WI38 (cell line): ENCODE results near the gene PALD1.

Experiments used
- H3K4me3 ChIP-seq: 2 replicates; pipeline ENCODE4 v1.5.1; 2011; ENCODE audit warnings: low read depth, mild to moderate bottlenecking, control low read depth, low read length
- TF ChIP-seq, protein P1 (sequence below): IDR thresholded peaks from 2 replicates; pipeline ENCODE4 v1.5.1; 2012; ENCODE audit warnings: low read depth, mild to moderate bottlenecking, control low read depth, low read length

PALD1 gene

DNA sequence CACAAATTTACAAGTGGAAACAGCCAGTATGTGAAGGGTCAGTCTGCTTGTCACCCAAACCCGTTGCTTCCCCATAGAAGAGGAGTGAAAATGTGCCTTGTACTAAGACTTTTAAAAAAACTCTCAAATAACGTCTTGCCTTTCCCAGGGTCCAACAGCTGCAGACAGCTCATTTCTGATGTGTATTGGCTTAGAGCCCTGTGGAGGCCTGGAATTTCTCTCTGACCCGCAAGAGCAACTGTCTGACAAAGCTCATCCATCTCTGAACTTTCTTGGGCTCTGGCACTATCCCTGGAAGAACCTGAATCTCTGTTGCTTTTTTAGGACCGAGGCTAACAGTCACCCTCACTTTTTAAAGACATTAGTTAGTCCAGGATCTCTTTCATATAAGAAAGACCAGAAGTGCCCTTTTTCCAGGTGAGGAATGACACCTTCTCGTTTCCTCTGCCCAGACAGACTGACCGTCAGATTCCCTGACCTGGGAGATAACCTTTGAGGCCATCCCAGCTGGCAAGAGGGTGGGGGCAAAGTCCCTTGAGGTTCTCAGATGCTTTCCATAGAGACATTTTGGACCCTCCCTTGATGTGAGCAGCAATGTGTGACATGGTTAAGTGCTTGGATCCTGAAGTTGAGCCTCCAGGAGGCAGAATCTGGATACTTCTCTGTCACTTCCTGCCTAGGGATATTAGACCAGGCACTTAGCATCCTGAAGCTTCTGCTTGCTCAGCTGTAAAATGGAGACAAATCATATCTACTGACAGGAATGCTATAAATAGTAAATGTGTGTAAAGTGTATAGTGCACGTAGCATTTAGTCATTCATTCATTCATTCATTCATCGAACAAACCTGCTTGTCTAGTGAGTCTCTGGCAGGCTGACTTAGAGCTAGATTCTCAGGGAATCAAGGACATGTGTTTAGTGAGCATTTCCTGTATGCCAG, 32.6 kb upstream of the PALD1 start:
- no peak overlapping the region for H3K4me3 ChIP-seq
- TF ChIP-seq, protein P1, sequence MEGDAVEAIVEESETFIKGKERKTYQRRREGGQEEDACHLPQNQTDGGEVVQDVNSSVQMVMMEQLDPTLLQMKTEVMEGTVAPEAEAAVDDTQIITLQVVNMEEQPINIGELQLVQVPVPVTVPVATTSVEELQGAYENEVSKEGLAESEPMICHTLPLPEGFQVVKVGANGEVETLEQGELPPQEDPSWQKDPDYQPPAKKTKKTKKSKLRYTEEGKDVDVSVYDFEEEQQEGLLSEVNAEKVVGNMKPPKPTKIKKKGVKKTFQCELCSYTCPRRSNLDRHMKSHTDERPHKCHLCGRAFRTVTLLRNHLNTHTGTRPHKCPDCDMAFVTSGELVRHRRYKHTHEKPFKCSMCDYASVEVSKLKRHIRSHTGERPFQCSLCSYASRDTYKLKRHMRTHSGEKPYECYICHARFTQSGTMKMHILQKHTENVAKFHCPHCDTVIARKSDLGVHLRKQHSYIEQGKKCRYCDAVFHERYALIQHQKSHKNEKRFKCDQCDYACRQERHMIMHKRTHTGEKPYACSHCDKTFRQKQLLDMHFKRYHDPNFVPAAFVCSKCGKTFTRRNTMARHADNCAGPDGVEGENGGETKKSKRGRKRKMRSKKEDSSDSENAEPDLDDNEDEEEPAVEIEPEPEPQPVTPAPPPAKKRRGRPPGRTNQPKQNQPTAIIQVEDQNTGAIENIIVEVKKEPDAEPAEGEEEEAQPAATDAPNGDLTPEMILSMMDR = no peak

DNA sequence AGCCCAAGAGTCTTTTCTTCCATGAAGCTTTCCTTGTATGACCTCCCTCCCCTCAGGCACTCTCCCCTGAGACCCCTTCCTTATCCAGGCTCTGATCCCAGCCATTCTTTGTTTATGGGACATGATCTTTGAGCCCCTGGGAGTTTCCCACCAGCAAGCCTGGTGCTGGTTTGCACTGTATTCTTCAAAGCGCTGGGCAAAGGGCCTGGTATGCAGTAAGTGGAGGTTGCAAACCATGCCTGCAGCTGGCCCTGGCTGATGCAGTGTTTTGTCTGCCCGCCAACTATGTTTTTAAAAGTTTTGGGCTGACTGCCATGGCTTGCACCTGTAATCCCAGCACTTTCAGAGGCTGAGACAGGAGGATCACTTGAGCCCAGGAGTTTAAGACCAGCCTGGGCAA, 30.3 kb upstream of the PALD1 start:
- TF ChIP-seq, protein P1 = no peak
- H3K4me3 ChIP-seq = no peak overlapping the region

DNA sequence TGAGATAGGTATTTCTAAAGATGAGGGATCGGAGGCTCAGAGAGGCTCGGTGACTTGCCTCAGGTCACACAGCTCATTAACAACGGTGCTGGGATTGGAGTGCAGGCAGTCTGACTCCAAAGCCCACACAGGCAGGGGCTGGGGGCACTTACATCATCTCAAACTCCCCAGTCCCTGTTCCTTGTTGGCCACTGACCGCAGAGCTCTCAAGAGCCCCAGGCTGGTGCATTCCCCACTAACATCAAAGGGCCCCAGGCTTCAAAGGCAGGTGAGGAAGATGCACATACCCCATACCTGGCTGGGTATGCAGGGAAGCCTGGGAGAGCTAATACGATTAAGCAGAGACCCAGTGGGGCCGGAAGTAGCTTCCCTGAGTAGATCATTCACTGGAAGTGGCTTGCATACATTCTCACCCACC, 23.3 kb upstream of the PALD1 start:
- TF ChIP-seq, protein P1 = no peak
- H3K4me3 ChIP-seq = no peak overlapping the region

DNA sequence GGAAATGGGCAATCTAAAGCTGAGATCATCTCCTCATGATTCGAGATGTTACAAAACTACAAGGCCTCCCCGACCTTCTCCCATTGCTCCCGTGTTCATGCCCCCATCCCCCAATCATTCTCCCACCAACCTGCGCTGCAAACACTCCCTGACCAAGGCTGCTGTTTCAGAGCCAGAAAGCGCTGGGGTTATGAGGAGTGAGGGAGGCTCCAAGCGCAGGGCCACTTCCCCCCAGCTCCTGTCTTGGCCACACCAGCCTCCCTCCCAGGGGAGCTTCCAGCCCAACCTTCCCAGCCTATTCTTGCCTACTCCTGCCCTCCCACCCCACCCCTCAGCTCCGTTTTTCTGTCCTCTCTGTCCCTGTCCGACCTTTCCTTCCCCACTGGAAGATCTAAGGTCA, 22.4 kb upstream of the PALD1 start:
- TF ChIP-seq, protein P1 = no peak
- no peak overlapping the region for H3K4me3 ChIP-seq

DNA sequence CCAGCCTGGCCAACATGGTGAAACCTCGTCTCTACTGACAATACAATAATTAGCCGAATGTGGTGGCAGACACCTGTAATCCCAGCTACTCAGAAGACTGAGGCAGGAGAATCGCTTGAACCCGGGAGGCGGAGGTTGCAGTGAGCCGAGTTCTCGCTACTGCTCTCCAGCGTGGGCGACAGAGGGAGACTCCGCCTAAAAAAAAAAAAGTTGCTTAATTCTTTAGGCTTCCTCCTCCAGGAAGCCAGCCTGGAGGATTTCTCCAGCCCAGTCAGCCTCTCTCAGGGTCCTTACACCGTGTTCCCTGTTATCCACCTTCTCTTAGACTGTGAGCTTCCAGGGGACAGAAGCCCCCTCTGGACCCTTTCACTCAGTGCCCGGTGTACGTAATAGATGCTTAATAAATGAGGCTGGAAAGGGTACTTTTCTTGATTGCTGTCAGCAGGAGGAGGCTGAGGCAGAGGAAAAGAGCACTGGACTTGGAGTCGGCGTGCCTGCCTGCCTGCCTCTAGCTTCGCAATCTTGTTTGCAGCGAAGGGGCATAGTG, 20.7 kb upstream of the PALD1 start:
- TF ChIP-seq, protein P1 = no peak

DNA sequence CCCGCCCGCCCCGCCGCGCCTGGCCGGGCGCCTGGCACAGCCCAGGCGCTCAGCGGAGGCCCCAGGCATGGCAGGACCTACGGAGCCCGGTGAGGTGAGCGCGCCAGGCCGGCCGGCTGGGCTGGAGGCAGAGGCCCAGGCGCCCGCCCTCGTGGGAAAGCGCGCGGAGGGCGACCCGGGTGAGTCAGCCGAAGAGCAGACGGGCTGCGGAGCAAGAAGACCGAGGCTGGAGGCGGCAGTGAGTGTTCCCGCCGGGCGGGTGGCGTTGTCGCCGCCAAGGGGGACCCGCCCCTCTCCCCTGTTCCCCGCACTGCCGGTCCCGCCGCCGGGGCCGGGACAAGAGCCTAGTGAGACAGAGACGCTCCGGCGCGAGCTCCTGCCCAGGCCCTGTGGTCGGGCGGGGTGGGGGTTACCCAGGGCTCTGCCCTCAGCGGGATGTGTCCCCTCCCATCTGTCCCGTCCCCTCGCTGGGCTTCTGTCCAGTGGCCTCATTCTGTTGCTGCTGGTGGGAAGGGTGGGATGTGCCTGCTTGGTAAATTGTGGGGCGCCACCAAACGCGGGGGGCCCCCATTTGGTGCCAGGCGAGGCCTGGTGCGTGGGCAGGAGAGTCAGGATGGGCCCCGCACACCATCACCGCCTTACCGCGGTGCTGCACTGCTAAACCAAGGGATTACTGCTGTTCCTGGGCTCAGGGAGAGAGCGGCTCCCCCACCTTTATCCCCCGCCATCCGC, 20.1 kb upstream of the PALD1 start:
- TF ChIP-seq, protein P1 = no peak
- H3K4me3 ChIP-seq = no peak overlapping the region

More for the DNA sequence above, 20.7 kb upstream of the PALD1 start:
- H3K4me3 ChIP-seq = no peak overlapping the region
